Smooth muscle cell (in vitro differentiated cells): ENCODE measurements around the gene ANKRD36. TPM values are rescaled to one million over a fixed set of nuclear protein-coding genes. Genes with fewer than 3 reads are reported as not detected.
"Not testable (repeated sequence)": the region's sequence is repeated elsewhere in the genome, so short reads cannot be mapped to it uniquely, and the experiment has no call there.

ENCODE experiments used
- DNase-seq: peaks from one replicate; lab custom pipeline; 2025; ENCODE audit not compliant: unreplicated experiment; lab: John Stamatoyannopoulos, UW
- H2AFZ ChIP-seq: fragments of 200-600 bp; sonication (generic); 2 replicates; pipeline ENCODE4 v1.6.0; 2016; ENCODE audit warnings: antibody characterized with exemption, low read depth, mild to moderate bottlenecking
- H3F3A ChIP-seq: fragments of 200-600 bp; sonication (generic); 2 replicates; pipeline ENCODE4 v1.6.0; 2017; ENCODE audit warnings: antibody characterized with exemption, low read depth
- H3K27ac ChIP-seq: fragments of 200-600 bp; sonication (generic); 2 replicates; pipeline ENCODE4 v1.5.1; 2016; ENCODE audit warnings: low read depth, mild to moderate bottlenecking
- H3K27me3 ChIP-seq: fragments of 200-600 bp; sonication (generic); 2 replicates; pipeline ENCODE4 v1.6.1; 2016; ENCODE audit warnings: low read depth, mild to moderate bottlenecking
- H3K36me3 ChIP-seq: fragments of 200-600 bp; sonication (generic); 2 replicates; pipeline ENCODE4 v1.5.1; 2016; ENCODE audit warnings: low read depth
- H3K4me1 ChIP-seq: fragments of 200-600 bp; sonication (generic); 2 replicates; pipeline ENCODE4 v1.5.1; 2016; ENCODE audit warnings: low read depth
- H3K4me2 ChIP-seq: fragments of 200-600 bp; sonication (generic); 2 replicates; pipeline ENCODE4 v1.6.0; 2016; ENCODE audit warnings: mild to moderate bottlenecking
- H3K4me3 ChIP-seq: fragments of 200-600 bp; sonication (generic); 2 replicates; pipeline ENCODE4 v1.5.1; 2016; ENCODE audit warnings: mild to moderate bottlenecking
- H3K79me2 ChIP-seq: fragments of 200-600 bp; sonication (generic); 2 replicates; pipeline ENCODE4 v1.6.0; 2016; ENCODE audit warnings: low read depth, mild to moderate bottlenecking
- H3K9ac ChIP-seq: fragments of 200-600 bp; sonication (generic); 2 replicates; pipeline ENCODE4 v1.6.0; 2016; ENCODE audit warnings: low read depth
- H3K9me3 ChIP-seq: fragments of 200-600 bp; sonication (generic); replicated peaks from 2 replicates; pipeline ENCODE4 v1.5.1; 2016; ENCODE audit warnings: low read depth
- H4K20me1 ChIP-seq: fragments of 200-600 bp; sonication (generic); 2 replicates; pipeline ENCODE4 v1.6.0; 2016; ENCODE audit warnings: low read depth
- WGBS: methylation state at CpG from one replicate; pipeline ENCODE4 v1.1.7; 2016; ENCODE audit warnings: low lambda C conversion rate; 5-methylcytosine and 5-hydroxymethylcytosine counted together
- polyA plus RNA-seq: library from polyadenylated mRNA; unstranded; fragments of >200 nt; fragmentation: Nextera tagmentation; extraction: Ambion mirVana; gene quantifications from 2 replicates; pipeline ENCODE4 v1.2.1, GENCODE V29; 2016
- total RNA-seq: library from RNA; depleted of rRNA; stranded (reverse); fragments of >200 nt; gene quantifications from 2 replicates; pipeline ENCODE4 v1.2.3, GENCODE V29; 2014
- TF ChIP-seq, protein P1 (sequence below): fragments of 200-600 bp; sonication (generic); IDR thresholded peaks from 2 replicates; pipeline ENCODE4 v1.5.1; 2017; ENCODE audit warnings: borderline replicate concordance, mild to moderate bottlenecking, antibody characterized with exemption; ENCODE audit not compliant: insufficient read depth, poor library complexity, severe bottlenecking

ANKRD36 gene
- total and polyA plus RNA-seq, 2 experiments from 2014 or later: 4.3 to 35.9 TPM

DNA sequence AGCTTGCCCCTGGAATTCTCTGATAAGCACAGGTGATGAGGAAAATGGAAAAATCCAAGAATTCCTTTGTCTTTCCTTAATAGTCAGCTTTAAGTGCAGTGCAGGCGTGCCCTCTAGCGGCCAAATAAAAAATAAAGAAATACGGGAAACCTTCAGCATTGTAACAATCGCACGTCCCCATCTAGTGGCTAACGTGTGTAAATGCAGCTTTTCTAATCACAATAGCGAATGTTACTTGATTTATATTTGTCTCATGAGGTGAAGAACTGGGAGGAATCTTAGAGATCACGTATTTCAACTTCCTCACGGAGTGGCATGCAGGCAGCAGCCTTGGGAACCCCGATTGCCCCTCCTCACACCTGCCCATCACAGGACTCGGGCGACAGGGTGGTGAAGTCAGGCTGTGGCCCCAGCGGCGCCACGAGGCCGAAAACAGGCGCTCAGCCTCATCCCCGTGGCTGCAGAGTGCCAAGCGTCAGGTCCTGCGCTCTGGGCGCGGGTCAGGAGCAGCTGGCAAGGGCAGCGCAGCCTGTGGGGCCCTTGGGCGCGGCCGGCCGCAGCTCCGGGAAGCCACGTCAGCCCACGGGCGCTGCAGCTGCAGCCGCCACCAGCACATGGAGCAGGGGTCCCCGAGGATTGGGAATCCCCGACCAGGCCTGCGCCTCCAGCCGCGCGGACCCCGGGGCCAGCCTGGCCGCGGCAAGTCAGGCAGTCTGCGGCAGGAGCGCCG, 468 bp upstream of the ANKRD36 start:
- H3K27ac ChIP-seq: peak overlapping the region; percentile 57
- H3K27me3 ChIP-seq, DNase-seq, H3K4me1 ChIP-seq, H3F3A ChIP-seq, H3K9me3 ChIP-seq, H3K36me3 ChIP-seq, H4K20me1 ChIP-seq, H3K79me2 ChIP-seq: not testable (repeated sequence)
- peak overlapping the region; percentile 63 for H3K9ac ChIP-seq
- H2AFZ ChIP-seq: peak overlapping the region; percentile 95
- peak overlapping the region; percentile 94 for H3K4me2 ChIP-seq
- TF ChIP-seq, protein P1, sequence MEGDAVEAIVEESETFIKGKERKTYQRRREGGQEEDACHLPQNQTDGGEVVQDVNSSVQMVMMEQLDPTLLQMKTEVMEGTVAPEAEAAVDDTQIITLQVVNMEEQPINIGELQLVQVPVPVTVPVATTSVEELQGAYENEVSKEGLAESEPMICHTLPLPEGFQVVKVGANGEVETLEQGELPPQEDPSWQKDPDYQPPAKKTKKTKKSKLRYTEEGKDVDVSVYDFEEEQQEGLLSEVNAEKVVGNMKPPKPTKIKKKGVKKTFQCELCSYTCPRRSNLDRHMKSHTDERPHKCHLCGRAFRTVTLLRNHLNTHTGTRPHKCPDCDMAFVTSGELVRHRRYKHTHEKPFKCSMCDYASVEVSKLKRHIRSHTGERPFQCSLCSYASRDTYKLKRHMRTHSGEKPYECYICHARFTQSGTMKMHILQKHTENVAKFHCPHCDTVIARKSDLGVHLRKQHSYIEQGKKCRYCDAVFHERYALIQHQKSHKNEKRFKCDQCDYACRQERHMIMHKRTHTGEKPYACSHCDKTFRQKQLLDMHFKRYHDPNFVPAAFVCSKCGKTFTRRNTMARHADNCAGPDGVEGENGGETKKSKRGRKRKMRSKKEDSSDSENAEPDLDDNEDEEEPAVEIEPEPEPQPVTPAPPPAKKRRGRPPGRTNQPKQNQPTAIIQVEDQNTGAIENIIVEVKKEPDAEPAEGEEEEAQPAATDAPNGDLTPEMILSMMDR: peak; percentile 80
- H3K4me3 ChIP-seq: peak overlapping the region; percentile 67
- WGBS: under 1% methylated on average over 32 of the region's 44 CpGs

DNA sequence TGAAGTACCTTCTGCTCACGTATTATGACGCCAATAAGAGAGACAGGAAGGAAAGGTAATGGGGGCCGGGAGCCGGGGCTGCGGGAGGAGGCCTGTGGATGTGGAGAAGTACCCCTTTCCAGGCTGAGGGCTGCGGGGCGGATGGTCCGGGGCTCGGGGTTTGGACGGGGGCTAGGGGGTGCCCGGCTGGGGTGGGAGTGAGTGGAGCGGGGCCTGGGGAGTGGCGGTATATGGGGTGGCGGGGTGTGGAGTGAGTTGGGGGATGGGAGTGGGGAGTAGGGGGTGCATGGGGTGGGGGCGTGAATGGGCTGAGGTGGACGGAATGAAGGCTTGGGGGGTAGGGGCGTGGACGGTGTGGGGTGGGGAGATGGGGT, 916 bp downstream of the ANKRD36 start:
- peak overlapping the region; percentile 80 for H3K4me2 ChIP-seq
- H3K36me3 ChIP-seq, H3K27ac ChIP-seq, H3K27me3 ChIP-seq, H3K79me2 ChIP-seq, H3K9me3 ChIP-seq, H4K20me1 ChIP-seq, H3K4me1 ChIP-seq, H3F3A ChIP-seq, DNase-seq, H3K9ac ChIP-seq: not testable (repeated sequence)
- 3% methylated on average over 13 of the region's 18 CpGs for WGBS
- peak overlapping the region; percentile 67 for H2AFZ ChIP-seq
- H3K4me3 ChIP-seq: peak overlapping the region; percentile 67

DNA sequence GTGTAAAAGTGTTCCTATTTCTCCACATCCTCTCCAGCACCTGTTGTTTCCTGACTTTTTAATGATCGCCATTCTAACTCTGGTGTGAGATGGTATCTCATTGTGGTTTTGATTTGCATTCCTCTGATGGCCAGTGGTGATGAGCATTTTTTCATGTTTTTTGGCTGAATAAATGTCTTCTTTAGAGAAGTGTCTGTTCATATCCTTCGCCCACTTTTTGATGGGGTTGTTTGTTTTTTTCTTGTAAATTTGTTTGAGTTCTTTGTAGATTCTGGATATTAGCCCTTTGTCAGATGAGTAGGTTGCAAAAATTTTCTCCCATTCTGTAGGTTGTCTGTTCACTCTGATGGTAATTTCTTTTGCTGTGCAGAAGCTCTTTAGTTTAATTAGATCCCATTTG, 16.1 kb downstream of the ANKRD36 start:
- H3K9me3 ChIP-seq: not testable (repeated sequence)

DNA sequence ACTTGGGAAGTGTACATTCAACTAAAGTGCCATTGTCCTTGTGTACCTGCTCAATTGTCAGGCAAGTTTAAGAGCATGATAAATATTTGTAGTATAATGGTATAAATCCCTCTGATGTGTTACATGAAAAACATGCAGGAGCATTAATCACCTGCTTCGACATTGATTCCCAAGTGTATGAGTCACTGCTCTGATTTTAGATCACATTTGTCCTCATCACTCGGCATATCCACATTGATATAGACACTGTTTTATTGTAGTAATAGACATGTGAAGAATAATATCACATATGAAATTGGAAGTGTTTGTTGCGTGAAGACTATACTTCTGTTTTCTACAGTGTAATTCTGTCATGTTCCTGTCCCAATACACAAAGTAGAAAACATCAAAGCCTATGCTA, 31.1 kb downstream of the ANKRD36 start:
- H3K27me3 ChIP-seq, H3K36me3 ChIP-seq, H4K20me1 ChIP-seq: not testable (repeated sequence)

More for the DNA sequence above, 16.1 kb downstream of the ANKRD36 start:
- H3K27me3 ChIP-seq, H2AFZ ChIP-seq, H3K4me2 ChIP-seq, DNase-seq, H4K20me1 ChIP-seq, H3K79me2 ChIP-seq, H3K4me3 ChIP-seq, H3F3A ChIP-seq, H3K4me1 ChIP-seq, H3K9ac ChIP-seq, H3K36me3 ChIP-seq, H3K27ac ChIP-seq: not testable (repeated sequence)
- 97% methylated on average over 2 of the region's 2 CpGs for WGBS

DNA sequence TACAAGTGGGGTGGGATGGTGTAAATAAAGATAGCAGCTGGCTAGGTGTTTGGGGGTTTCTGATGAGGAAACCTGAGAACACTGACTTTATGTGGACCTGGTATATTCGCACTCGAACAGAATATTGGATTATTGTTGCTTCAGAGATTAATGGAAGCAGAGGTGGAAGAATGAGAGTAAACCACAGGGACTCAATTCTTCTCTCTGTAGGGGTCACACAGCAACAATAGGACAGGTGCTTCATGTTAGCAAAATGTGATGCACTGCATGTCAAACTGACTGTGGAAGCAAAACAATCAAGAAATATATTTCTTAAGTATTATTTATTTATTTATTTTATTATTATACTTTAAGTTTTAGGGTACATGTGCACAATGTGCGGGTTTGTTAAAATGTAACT, 53.6 kb downstream of the ANKRD36 start:
- not testable (repeated sequence) for H3K9ac ChIP-seq, H2AFZ ChIP-seq, H3K9me3 ChIP-seq, H3F3A ChIP-seq, H3K79me2 ChIP-seq, H3K4me2 ChIP-seq, H3K4me3 ChIP-seq, H3K27ac ChIP-seq, H3K27me3 ChIP-seq, H3K4me1 ChIP-seq, DNase-seq, H3K36me3 ChIP-seq, H4K20me1 ChIP-seq
- 70% methylated on average over 1 of the region's 3 CpGs for WGBS

More for the DNA sequence above, 31.1 kb downstream of the ANKRD36 start:
- 83% methylated on average over 3 of the region's 3 CpGs for whole genome bisulfite sequencing
- H3K4me1 ChIP-seq, H2AFZ ChIP-seq, H3K79me2 ChIP-seq, H3K9me3 ChIP-seq, H3K4me3 ChIP-seq, H3K9ac ChIP-seq, H3F3A ChIP-seq, DNase-seq, H3K4me2 ChIP-seq, H3K27ac ChIP-seq: not testable (repeated sequence)

DNA sequence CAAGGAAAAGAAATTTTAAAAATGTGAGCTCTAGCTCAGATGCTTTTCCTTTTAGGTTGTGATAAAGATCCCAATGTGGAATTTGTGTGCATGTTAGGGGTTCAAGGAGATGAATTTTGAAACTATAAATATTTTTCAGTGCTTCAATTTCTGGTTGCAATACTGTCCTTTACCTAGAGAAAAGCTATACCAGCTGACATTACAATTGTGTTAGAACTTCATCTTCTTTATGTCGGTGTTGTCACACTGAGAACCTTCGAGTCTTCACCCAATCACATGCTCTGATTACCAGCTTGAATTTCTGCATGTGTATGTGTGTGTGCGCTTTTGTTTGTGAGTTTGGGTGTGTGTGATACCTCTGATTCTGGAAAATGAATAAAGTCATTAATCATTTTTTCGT, 55.0 kb downstream of the ANKRD36 start:
- H2AFZ ChIP-seq, H3K4me2 ChIP-seq, H3K9me3 ChIP-seq, H3F3A ChIP-seq, H3K27ac ChIP-seq, H3K4me1 ChIP-seq, H3K27me3 ChIP-seq, H3K4me3 ChIP-seq, DNase-seq, H4K20me1 ChIP-seq, H3K36me3 ChIP-seq, H3K79me2 ChIP-seq, H3K9ac ChIP-seq: not testable (repeated sequence)
- 81% methylated on average over 4 of the region's 4 CpGs for WGBS

DNA sequence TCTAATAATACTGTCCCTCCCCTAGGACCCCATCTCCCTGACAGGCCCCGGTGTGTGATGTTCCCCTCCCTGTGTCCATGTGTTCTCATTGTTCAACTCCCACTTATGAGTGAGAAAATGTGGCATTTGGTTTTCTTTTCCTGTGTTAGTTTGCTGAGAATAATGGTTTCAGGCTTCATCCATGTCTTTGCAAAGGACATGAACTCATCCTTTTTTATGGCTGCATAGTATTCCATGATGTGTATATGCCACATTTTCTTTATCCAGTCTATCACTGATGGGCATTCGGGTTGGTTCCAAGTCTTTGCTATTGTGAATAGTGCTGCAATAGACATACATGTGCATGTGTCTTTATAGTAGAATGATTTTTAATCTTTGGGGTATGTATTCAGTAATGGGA, 55.6 kb downstream of the ANKRD36 start:
- H3K4me1 ChIP-seq, H3K4me2 ChIP-seq, H3K27me3 ChIP-seq, H3K36me3 ChIP-seq, H3F3A ChIP-seq, H4K20me1 ChIP-seq, DNase-seq, H3K4me3 ChIP-seq, H2AFZ ChIP-seq, H3K9me3 ChIP-seq, H3K79me2 ChIP-seq, H3K9ac ChIP-seq, H3K27ac ChIP-seq: not testable (repeated sequence)
- WGBS: 66% methylated on average over 2 of the region's 2 CpGs

DNA sequence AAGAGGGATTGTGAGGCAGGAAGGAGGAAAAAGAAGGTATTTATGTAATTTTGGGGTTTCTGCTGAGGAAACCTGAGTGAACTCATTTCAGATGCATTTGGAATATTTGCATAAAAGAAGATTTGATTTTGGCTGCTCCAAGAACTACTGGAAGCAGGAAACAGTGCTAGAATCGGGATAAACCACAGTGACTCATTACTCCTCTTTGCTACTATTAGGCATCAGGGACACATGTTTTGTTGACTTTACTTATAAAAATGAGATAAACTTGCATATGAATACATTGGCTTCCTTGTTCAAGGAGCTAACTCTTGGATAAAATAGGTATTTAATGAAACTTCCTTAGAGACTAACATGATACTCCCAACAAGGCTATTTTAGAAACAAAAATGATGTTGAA, 67.4 kb downstream of the ANKRD36 start:
- H3K4me1 ChIP-seq, H2AFZ ChIP-seq, H3K9me3 ChIP-seq, H3K4me3 ChIP-seq, H3F3A ChIP-seq, H4K20me1 ChIP-seq, H3K79me2 ChIP-seq, H3K9ac ChIP-seq, H3K4me2 ChIP-seq, H3K27ac ChIP-seq, H3K27me3 ChIP-seq, DNase-seq, H3K36me3 ChIP-seq: not testable (repeated sequence)
- WGBS: 38% methylated on average over 1 of the region's 1 CpG
